HG03432 (cell line): ENCODE results near the gene PDLIM7.

Source experiments
- ATAC-seq: cut with Tn5 transposase; IDR thresholded peaks from one replicate; pipeline ENCODE4 v1.9.1; 2021; ENCODE audit warnings: mild to moderate bottlenecking, moderate library complexity; ENCODE audit not compliant: unreplicated experiment

PDLIM7 gene

GRCh38 chr5:177524941-177525655 lies 27.7 kb upstream of the PDLIM7 start:
- ATAC-seq = no peak

GRCh38 chr5:177524539-177524900 lies 27.1 kb upstream of the PDLIM7 start:
- ATAC-seq = no peak

DNA sequence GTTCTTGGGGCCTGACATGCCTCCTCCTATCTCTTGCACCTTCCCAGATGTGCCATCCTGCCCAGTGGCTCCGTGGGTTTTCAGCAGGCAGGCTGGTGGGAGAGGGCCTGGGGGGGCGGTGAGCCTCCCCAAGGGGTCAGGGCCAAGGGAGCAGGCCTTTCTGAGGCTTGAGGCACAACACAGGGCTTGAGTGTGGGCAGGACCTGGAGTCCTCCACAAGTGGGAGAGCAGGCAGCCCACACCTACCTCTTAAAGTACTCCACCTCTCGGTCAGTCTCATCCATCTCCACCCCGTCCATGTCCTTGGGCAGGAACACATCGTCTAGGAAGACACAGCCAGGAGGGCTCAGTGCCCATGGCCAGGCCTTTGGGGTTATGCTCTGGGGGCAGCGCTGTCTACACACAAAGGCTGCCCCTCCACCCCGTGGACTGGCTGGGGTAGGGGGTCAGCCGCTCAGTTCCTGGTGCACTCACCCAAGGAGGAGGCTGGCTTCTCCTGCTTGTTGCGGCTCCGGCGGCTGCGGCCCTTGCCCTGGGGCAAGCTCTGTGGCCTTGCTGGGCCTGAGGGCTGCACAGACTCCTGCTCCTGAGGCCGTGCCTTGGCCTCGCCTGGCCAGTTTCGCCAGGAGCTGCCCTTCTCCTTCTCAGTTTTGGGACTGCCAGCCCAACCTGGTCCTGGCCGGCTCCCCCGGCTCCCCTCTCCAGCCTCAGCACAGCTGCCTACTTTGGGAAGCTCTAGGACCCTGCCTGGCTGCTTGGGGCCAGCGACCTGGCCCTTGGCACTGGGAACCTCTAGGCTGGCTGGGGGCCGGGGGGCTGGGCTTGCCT lies 26.5 kb upstream of the PDLIM7 start:
- no peak for ATAC-seq

GRCh38 chr5:177520916-177521513 lies 23.6 kb upstream of the PDLIM7 start:
- ATAC-seq = no peak

- no peak for ATAC-seq
These were observed 22.9 kb upstream of the PDLIM7 start for GRCh38 chr5:177520271-177520670.

GRCh38 chr5:177519463-177520235 lies 22.2 kb upstream of the PDLIM7 start:
- ATAC-seq = no peak

GRCh38 chr5:177516601-177517568 lies 19.5 kb upstream of the PDLIM7 start, which contains the start of gene DDX41:
DDX41 (minus strand) TSS chr5:177516961; CDS start chr5:177516945, 16 bp downstream.
- ATAC-seq = peak; percentile 83

GRCh38 chr5:177515580-177515979 lies 18.2 kb upstream of the PDLIM7 start:
- no peak for ATAC-seq

GRCh38 chr5:177514541-177514940 lies 17.1 kb upstream of the PDLIM7 start:
- no peak for ATAC-seq

GRCh38 chr5:177513500-177513899 lies 16.1 kb upstream of the PDLIM7 start:
- ATAC-seq = no peak

DNA sequence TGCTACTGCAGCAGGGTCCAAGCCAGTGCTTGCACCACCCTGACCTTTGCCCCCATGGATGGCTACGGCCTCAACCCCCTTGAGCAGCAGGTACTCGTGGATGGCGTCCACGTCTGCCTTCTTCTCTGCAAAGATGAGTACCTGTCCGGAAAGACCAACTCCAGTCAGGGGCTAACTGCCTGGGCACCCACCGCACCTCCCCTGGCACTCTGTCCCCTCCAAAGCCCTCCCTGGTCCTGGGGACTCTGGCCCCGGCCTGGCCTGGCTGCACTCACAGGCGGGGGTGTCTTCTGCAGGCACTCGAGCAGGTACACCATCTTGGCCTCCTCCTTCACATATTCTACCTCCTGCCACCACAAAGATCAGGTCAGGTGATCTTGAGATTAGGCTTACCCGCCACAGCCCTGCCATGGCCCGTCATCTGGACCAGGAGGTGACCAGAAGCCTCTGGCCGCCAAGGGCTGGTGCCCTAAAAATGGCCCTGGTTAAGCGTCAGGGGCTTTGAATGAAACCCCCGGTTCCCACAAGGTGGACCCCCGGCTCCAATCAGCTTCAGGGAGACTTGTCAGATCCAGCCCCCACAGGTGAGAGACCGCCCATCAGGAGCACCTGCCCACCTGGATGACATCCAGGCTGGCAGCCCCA lies 15.5 kb upstream of the PDLIM7 start:
- no peak for ATAC-seq

DNA sequence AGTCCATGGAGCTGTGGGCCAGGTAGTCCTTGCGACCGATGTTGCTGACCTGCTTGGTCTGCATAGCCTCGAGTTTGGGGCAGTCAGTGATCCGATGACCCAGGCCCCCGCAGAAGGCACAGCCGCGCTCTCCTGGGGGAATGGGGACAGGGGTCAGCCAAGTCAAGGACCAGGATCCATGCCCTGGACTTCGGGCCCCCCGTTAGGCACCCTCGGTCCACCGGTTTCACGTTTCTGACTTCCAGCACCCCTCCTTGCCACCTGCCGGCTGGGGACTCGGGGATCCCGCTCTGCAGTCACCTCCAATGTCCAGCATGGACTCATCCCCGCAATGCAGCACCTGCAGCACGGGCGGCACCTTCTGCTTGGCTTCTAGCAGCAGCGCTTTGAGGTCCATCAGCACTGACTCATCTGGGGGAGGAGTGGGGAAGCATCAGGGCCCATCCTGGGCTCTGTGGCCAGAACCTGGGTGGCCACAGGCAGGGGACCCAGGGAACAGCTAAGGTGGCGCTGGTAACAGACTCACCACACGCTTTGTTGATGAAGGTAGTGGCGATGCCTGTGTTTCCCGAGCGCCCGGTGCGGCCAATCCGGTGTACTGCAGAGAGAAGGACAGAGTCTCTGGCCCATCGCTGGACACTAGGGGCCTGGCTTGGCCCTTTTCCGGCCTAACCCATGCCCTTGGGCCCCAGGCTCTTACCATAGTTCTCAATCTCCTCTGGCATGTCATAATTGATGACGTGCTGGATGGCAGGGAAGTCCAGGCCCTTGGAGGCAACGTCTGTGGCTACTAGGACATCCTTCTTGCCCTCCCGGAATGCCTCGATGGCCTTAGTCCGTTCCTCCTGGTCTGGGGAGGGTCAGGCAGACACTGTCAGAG lies 14.6 kb upstream of the PDLIM7 start:
- ATAC-seq = no peak

DNA sequence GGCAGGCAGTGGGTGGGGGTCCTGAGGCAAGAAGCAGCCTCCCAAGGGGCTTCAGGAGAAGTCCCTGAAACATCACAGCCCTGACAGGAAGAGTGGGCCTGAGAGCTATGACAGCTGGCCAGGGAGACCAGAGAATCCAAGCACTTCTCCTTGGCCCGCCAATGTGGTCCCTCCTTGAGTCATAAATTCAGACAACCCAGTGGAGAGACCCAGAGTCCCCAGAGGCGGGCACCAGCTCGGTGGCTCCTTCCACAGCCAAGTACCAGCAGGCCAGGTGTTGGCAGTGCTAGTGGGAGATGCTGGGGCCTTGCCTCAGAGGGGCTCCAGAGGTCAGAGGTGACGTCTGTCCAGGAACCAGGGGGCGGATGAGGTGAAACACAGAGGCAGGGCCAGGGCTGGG lies 13.8 kb upstream of the PDLIM7 start:
- ATAC-seq = no peak

GRCh38 chr5:177510567-177511053 lies 13.2 kb upstream of the PDLIM7 start:
- ATAC-seq = peak; percentile 25

DNA sequence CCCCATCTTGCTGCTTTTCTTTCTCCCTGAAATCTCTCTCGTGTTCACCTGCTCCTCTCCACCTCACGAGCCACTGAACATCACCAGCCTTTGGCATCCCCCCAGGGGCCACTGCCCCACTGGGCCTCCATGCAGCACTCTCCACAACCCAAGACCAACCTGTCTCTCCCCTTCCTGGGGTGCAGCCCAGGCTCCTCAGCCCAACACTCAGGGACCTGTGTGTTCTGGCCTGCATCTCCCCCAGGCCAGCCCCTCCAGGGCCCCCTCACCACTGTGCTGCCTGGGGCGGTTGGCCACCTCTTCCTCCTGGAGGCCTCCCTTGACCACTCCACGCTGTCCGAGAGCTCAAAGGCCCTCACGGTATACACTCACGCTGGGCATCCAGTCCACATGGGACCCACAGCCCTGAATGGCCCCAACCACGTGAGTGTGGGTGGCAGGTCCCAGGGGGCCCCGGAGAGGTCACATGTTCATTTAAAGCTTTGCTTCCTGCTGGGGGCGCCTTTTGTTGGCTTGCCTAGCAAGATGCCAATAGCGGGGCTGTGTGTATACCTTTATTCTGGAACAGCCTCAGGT lies 12.7 kb upstream of the PDLIM7 start:
- ATAC-seq = peak; percentile 50

DNA sequence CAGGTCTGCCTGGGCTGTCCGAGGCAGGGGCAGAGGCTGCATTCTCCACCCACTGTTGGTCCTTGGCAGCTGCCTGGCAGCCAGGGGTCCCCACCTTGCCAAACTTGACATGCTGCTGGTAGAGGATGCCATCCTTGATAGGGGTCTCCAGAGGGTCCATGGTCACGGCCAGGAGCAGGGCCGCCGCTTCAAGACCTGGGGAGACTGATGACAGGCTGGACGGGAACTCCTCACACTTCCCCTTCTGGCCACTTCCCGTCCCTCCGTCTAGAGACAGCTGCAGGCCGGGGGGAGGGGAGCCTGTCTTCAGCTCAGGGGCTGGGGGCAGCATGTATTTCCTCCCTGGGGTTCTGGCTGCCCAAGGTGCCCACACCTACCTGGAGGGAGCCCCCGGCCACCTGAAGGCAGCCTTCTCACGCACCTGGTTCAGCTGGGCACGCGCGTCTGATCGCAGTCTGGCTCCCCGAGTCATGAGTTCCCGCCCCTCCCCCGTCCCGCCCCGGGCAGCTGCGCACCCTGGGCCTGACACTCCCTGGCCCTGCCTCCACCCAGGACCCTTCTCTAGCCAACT lies 12.1 kb upstream of the PDLIM7 start, which contains the start of gene DOK3:
DOK3 (minus strand) TSS at position 446 of the 571 bp plus-strand sequence; CDS start at position 160, 286 bp downstream.
- ATAC-seq = peak; percentile 33

DNA sequence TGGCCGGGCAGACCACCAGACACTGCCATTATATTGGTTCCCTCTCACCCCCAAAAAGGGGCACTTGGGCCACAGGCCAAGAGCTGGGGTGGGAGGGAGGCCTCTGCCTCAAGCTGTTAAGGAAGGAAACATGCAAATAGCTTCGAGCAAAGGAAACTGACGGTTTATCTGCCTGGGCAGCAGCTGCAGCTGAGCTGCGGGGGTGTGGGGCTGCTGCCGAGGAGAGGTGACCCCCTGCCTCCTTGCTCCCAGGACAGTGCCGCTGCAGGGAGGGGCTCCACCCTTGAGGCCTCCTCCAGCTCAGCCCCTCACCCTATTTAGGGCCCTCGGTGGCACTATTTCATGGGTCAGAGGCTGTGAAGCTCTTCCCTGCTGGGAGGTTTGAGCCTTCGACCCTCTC lies 11.4 kb upstream of the PDLIM7 start:
- ATAC-seq = peak; percentile 29
